Upper lobe of left lung (tissue), 6 donors: ENCODE measurements around the gene WAPL. TPM values are rescaled to one million over a fixed set of nuclear protein-coding genes. Genes with fewer than 3 reads are reported as not detected.
A peak's percentile ranks its signal among the peaks of the same experiment; 100 is the strongest.
"Not testable (repeated sequence)": the region's sequence is repeated elsewhere in the genome, so short reads cannot be mapped to it uniquely, and the experiment has no call there.

Source experiments
- ATAC-seq, 2 donors: fragments of 200-7000 bp; cut with Tn5 transposase; one replicate each; pipeline ENCODE4 v1.9.1; 2022; ENCODE audit warnings: mild to moderate bottlenecking in 2 of 2, moderate library complexity in 2 of 2; ENCODE audit not compliant: low FRiP score in 2 of 2
- DNase-seq, 2 donors: peaks; one replicate each; pipeline ENCODE4 v3.0.0-alpha.2; 2019 to 2020
- H3K27ac ChIP-seq, 4 donors: fragments of 200-600 bp; sonication (generic); one replicate each; pipeline ENCODE4 v1.5.1; 2016 to 2019
- H3K27me3 ChIP-seq, 4 donors: fragments of 200-600 bp; sonication (generic); one replicate each; pipeline ENCODE4 v1.5.1; 2017 to 2019
- H3K36me3 ChIP-seq, 4 donors: fragments of 200-600 bp; sonication (generic); one replicate each; pipeline ENCODE4 v1.5.1; 2016 to 2019
- H3K4me1 ChIP-seq, 4 donors: fragments of 200-600 bp; sonication (generic); one replicate each; pipeline ENCODE4 v1.5.1; 2018 to 2019
- H3K4me3 ChIP-seq, 4 donors: fragments of 200-600 bp; sonication (generic); one replicate each; pipeline ENCODE4 v1.5.1; 2017 to 2019; ENCODE audit warnings: mild to moderate bottlenecking in 2 of 4, moderate library complexity in 1 of 4
- H3K9me3 ChIP-seq, 4 donors: fragments of 200-600 bp; sonication (generic); one replicate each; pipeline ENCODE4 v1.5.1; 2018 to 2019
- EP300 ChIP-seq, 4 donors: sonication (generic); formaldehyde crosslinking; IDR thresholded peaks; one replicate each; pipeline ENCODE4 v1.5.1; 2017; ENCODE audit warnings: antibody characterized with exemption in 4 of 4, control low read depth in 2 of 4
- POLR2A ChIP-seq, 4 donors: fragments of 450-650 bp; IDR thresholded peaks; one replicate each; pipeline ENCODE4 v1.5.1; 2016 to 2017; ENCODE audit warnings: antibody characterized with exemption in 4 of 4, mild to moderate bottlenecking in 2 of 4
- POLR2AphosphoS5 ChIP-seq, 2 donors: sonication (generic); formaldehyde crosslinking; IDR thresholded peaks; one replicate each; pipeline ENCODE4 v1.5.1; 2017; ENCODE audit warnings: antibody characterized with exemption in 2 of 2
- WGBS, 2 donors: methylation state at CpG; one replicate each; pipeline ENCODE4 v1.1.5; 2017 to 2018; 5-methylcytosine and 5-hydroxymethylcytosine counted together
- total RNA-seq, 6 donors: library from RNA; depleted of rRNA in 4 of 6; stranded (reverse); fragments of >200 nt in 4 of 6; gene quantifications; one replicate each; pipeline versions ENCODE4 v1.1.0 to v1.2.1, GENCODE V29; 2016 to 2021
- TF ChIP-seq, protein P1 (sequence below), 6 experiments: fragments of 450-650 bp in 4 of 6; fragments of 200-600 bp in 2 of 6; sonication (generic) in 2 of 6; IDR thresholded peaks; one replicate each; pipeline ENCODE4 v1.5.1; 2016 to 2019; ENCODE audit warnings: antibody characterized with exemption in 6 of 6
- donor health status: DM: no; HTN: no; CAD: no; lungs with moderate emphysema.
- donor health status: DM: no; HTN: yes; CAD: no; lungs with severe emphysema.

The WAPL gene
- total RNA-seq, 6 donors from 2014 or later: 24.5 to 55.2 (median 38.1) TPM

DNA sequence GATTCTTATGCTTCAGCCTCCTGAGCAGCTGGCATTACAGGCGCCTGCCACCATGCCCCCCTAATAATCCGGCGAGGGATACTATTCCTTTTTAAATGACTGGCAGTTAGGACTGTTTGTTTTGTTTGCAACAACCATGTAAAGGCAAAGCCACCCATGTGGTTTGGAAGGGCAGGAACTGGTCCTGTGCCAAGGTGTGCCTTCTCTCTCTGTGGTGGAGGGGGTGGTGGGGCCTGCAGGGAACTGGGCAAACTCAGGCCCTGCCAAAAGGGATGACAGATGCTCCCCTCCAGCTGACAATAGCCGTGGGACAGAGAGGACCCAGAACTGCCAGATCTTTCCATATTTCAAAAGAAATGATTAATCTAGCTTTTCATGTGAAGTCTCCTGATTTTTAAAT, 23.5 kb upstream of the WAPL start:
- H3K4me1 ChIP-seq: no peaks in the 10 kb centered on the region
- no peaks in the 10 kb centered on the region for H3K36me3 ChIP-seq
- H3K27ac ChIP-seq: no peak overlapping the region
- TF ChIP-seq POLR2A (IDR thresholded peaks at IDR 0.05) (no peak), EP300 (IDR thresholded peaks at IDR 0.05) (no peak), POLR2AphosphoS5 (IDR thresholded peaks at IDR 0.05) (no peak)
- TF ChIP-seq, protein P1, sequence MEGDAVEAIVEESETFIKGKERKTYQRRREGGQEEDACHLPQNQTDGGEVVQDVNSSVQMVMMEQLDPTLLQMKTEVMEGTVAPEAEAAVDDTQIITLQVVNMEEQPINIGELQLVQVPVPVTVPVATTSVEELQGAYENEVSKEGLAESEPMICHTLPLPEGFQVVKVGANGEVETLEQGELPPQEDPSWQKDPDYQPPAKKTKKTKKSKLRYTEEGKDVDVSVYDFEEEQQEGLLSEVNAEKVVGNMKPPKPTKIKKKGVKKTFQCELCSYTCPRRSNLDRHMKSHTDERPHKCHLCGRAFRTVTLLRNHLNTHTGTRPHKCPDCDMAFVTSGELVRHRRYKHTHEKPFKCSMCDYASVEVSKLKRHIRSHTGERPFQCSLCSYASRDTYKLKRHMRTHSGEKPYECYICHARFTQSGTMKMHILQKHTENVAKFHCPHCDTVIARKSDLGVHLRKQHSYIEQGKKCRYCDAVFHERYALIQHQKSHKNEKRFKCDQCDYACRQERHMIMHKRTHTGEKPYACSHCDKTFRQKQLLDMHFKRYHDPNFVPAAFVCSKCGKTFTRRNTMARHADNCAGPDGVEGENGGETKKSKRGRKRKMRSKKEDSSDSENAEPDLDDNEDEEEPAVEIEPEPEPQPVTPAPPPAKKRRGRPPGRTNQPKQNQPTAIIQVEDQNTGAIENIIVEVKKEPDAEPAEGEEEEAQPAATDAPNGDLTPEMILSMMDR (IDR thresholded peaks at IDR 0.05): no peak
- no peaks in the 10 kb centered on the region for H3K9me3 ChIP-seq
- no peak for ATAC-seq
- no peak for DNase-seq
- H3K4me3 ChIP-seq: no peak overlapping the region
- no peaks in the 10 kb centered on the region for H3K27me3 ChIP-seq
- 46 to 76% methylated on average over 4 of the region's 4 CpGs for WGBS, 2 donors

DNA sequence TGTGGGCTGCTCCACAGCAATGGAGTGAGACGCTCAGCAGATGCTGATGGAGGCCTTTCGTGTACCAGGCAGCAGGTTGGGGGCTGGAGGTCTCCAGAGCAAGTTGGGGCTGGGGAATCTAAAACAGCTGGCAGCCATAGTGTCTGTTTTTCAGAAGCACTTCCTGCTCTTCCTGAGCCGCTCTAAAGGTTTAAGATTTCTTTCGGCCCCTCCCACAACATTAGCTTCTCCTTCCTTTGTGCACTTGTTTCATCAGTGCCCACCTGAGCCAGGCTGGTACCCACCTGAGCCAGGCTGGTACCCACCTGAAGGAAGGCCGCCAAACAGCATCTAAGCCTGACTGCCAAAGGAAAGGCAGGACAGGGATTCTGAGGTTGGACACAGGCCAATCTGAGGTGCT, 18.4 kb upstream of the WAPL start:
- ATAC-seq: no peak
- WGBS, 2 donors: 75 to 82% methylated on average over 5 of the region's 5 CpGs
- DNase-seq: no peak
- TF ChIP-seq, protein P1 (IDR thresholded peaks at IDR 0.05): no peak
- TF ChIP-seq POLR2AphosphoS5 (IDR thresholded peaks at IDR 0.05): no peak
- TF ChIP-seq POLR2A (IDR thresholded peaks at IDR 0.05): no peak
- TF ChIP-seq EP300 (IDR thresholded peaks at IDR 0.05): no peak
- Histone ChIP-seq H3K36me3 (no peaks in the 10 kb centered on the region), H3K9me3 (no peaks in the 10 kb centered on the region), H3K27ac (no peak overlapping the region), H3K4me1 (peaks cover 7 to 16% (median 12%) of the 10 kb centered on the region in 4 donors), H3K4me3 (no peak overlapping the region), H3K27me3 (no peaks in the 10 kb centered on the region)

DNA sequence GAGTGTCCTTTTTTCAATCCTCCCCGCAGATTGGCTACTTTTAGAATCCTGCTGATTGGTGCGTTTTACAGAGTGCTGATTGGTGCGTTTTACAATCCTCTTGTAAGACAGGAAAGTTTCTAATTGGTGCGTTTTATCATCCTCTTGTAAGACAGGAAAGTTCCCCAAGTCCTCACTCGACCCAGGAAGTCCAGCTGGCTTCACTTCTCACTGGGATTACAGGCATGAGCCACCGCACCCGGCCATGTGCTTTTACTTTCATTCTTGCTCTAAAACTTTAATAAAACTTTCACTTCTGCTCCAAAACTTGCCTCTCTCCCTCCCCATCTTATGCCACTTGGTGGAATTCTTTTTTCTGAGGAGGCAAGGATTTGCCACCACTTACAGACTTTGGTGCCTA, 17.0 kb upstream of the WAPL start:
- Histone ChIP-seq H3K4me1 (peaks cover 8 to 19% (median 13%) of the 10 kb centered on the region in 4 donors), H3K36me3 (no peaks in the 10 kb centered on the region), H3K27me3 (no peaks in the 10 kb centered on the region), H3K4me3 (no peak overlapping the region), H3K9me3 (no peaks in the 10 kb centered on the region), H3K27ac (no peak overlapping the region)
- TF ChIP-seq EP300 (IDR thresholded peaks at IDR 0.05) (no peak), POLR2AphosphoS5 (IDR thresholded peaks at IDR 0.05) (no peak), POLR2A (IDR thresholded peaks at IDR 0.05) (no peak)
- TF ChIP-seq, protein P1 (IDR thresholded peaks at IDR 0.05): no peak
- no peak for DNase-seq
- WGBS, 2 donors: 65 to 66% methylated on average over 7 of the region's 7 CpGs
- ATAC-seq: no peak

DNA sequence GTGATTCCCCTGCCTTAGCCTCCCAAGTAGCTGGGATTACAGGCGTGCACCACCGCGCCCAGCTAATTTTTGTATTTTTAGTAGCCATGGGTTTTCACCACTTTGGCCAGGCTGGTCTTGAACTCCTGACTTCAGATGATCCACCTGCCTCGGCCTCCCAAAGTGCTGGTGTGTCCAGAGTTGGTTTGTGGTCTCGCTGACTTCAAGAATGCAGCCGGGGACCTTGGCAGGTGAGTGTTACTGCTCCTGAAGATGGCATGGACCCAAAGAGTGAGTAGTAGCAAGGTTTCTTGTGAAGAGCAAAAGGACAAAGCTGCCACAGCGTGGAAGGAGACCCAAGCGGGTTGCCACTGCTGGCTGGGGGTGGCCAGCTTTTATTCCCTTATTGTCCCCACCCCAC, 16.4 kb upstream of the WAPL start:
- H3K4me1 ChIP-seq: peaks cover 8 to 19% (median 13%) of the 10 kb centered on the region in 4 donors
- H3K27ac ChIP-seq, H3K4me3 ChIP-seq, ATAC-seq, H3K36me3 ChIP-seq, DNase-seq, H3K9me3 ChIP-seq, H3K27me3 ChIP-seq: not testable (repeated sequence)
- whole genome bisulfite sequencing, 2 donors: 93 to 94% methylated on average over 7 to 8 of the region's 8 CpGs

DNA sequence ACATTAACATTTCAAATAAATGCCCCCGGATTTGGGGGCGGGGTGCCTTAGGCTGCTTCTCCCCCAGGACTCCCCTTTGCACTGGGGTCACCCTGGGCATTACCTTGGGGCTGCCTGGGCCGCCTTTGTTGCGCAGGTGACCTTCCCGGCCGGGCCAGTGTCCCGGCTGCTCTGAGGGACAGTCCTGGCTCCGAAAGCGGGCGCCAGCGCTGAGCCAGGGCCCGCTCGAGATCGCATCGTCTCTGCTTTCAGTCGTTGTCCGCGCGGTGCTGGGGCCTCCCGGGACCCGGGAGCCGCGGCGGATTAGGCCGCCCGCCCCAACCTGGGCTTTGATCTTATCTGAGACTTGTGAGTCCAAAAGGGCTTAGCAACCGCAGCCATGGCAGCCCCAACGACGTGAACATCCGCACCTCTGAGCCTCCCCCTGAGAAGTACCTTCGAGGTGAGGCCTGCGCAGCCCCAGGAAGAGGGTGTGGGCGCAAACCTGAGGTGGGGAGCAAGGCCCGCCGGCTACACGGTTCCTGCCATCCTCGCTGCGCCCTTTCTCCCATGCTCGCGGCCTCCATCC, 14.8 kb upstream of the WAPL start:
- no peak for TF ChIP-seq POLR2A (IDR thresholded peaks at IDR 0.05)
- TF ChIP-seq EP300 (IDR thresholded peaks at IDR 0.05): no peak
- no peak for TF ChIP-seq POLR2AphosphoS5 (IDR thresholded peaks at IDR 0.05)
- TF ChIP-seq, protein P1 (IDR thresholded peaks at IDR 0.05): no peak
- ATAC-seq (no peak), DNase-seq (peak in 1 of 2 donors; percentile 84)
- Histone ChIP-seq H3K4me1 (peaks cover 8 to 19% (median 13%) of the 10 kb centered on the region in 4 donors), H3K9me3 (no peaks in the 10 kb centered on the region), H3K27me3 (no peaks in the 10 kb centered on the region), H3K4me3 (peak overlapping the region in 3 of 4 donors; percentile 39 to 59 (median 58)), H3K36me3 (no peaks in the 10 kb centered on the region), H3K27ac (peak overlapping the region in 1 of 4 donors; percentile 21)
- WGBS, 2 donors: 49 to 67% methylated on average over 8 to 37 of the region's 40 CpGs
